ENCODE data around the gene ETS1. TPM values are rescaled to one million over a fixed set of nuclear protein-coding genes. Genes with fewer than 3 reads are reported as not detected.

The ETS1 gene
- total RNA-seq, 1 donor from 2014 or later: 0.54 TPM

- H3K27ac ChIP-seq: no peak overlapping the region
- H3K9me3 ChIP-seq (ENCODE audit: low read depth): no peaks in the 10 kb centered on the region
- H3F3A ChIP-seq (ENCODE audit: low read depth): no peaks in the 10 kb centered on the region
- no peaks in the 10 kb centered on the region for H3K27me3 ChIP-seq
- H3K4me3 ChIP-seq: no peak overlapping the region
- TF ChIP-seq EZH2 (IDR thresholded peaks at IDR 0.05) (no peak), CTCF (IDR thresholded peaks at IDR 0.05) (peak; percentile 22)
- no peaks in the 10 kb centered on the region for H3K79me2 ChIP-seq (ENCODE audit: low read depth)
- H3K27me3 Mint-ChIP-seq (ENCODE audit: insufficient read depth, low read depth): peaks cover 7% of the 10 kb centered on the region
- H3K27ac Mint-ChIP-seq: no peak overlapping the region
- H3K4me1 ChIP-seq: no peaks in the 10 kb centered on the region
- H2AFZ ChIP-seq (replicated peaks): no peak overlapping the region
- no peak overlapping the region for H3K9ac ChIP-seq
- H3K4me3 Mint-ChIP-seq: no peak overlapping the region
- peaks cover 1% of the 10 kb centered on the region for H3K36me3 Mint-ChIP-seq
- no peaks in the 10 kb centered on the region for H4K20me1 ChIP-seq (ENCODE audit: low read depth)
- no peak overlapping the region for H3K4me2 ChIP-seq
- H3K4me1 Mint-ChIP-seq: no peaks in the 10 kb centered on the region
- H3K9me3 Mint-ChIP-seq: no peaks in the 10 kb centered on the region
- no peak for DNase-seq (ENCODE audit: low spot score)
- no peaks in the 10 kb centered on the region for H3K36me3 ChIP-seq
Observed at GRCh38 chr11:128484172-128484571, 103.2 kb downstream of the ETS1 start.

DNA sequence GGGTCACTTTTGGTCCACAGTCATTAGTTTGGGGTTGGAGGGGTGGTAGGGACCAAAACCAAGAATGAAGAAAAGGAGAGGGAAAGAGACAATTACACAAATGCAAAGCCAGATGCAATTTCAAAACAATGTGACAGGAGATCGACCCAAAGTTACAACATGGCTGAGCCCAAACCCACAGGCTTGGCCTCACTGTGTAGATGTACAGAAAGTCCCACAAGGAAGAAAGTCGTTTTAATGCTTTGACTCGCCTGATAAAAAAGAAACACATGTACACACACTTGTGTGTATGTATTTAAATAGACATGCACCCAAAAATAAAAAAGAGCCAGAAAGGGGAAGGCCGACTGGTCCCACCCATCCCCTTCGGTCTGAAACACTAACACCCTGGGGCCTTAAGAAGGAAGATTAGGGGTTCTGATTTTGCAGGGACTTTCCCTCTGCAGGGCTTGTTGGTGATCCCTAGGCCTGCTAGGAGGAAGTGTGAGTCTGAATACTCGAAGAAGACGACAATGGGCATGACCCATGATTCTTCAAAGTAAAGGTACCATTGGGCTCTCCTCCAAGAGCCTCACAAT, 104.1 kb downstream of the ETS1 start:
- no peak overlapping the region for H3K4me3 Mint-ChIP-seq
- no peaks in the 10 kb centered on the region for H3K36me3 ChIP-seq
- H2AFZ ChIP-seq (replicated peaks): no peak overlapping the region
- TF ChIP-seq EZH2 (IDR thresholded peaks at IDR 0.05) (no peak), EZH2phosphoT487 (IDR thresholded peaks at IDR 0.05) (no peak)
- H3K4me1 Mint-ChIP-seq: no peaks in the 10 kb centered on the region
- H3K4me2 ChIP-seq: no peak overlapping the region
- H3K9me3 ChIP-seq (ENCODE audit: low read depth): no peaks in the 10 kb centered on the region
- H3K27ac Mint-ChIP-seq: no peak overlapping the region
- peaks cover 7% of the 10 kb centered on the region for H3K27me3 Mint-ChIP-seq (ENCODE audit: insufficient read depth, low read depth)
- H3K9ac ChIP-seq: no peak overlapping the region
- H3K4me1 ChIP-seq: no peaks in the 10 kb centered on the region
- H3K36me3 Mint-ChIP-seq: peaks cover 1% of the 10 kb centered on the region
- H3K79me2 ChIP-seq (ENCODE audit: low read depth): no peaks in the 10 kb centered on the region
- no peaks in the 10 kb centered on the region for H3K27me3 ChIP-seq
- H3K9me3 Mint-ChIP-seq: no peaks in the 10 kb centered on the region
- no peaks in the 10 kb centered on the region for H3F3A ChIP-seq (ENCODE audit: low read depth)
- H3K4me3 ChIP-seq: no peak overlapping the region
- H4K20me1 ChIP-seq (ENCODE audit: low read depth): no peaks in the 10 kb centered on the region
- no peak overlapping the region for H3K27ac ChIP-seq
- DNase-seq (ENCODE audit: low spot score): no peak

DNA sequence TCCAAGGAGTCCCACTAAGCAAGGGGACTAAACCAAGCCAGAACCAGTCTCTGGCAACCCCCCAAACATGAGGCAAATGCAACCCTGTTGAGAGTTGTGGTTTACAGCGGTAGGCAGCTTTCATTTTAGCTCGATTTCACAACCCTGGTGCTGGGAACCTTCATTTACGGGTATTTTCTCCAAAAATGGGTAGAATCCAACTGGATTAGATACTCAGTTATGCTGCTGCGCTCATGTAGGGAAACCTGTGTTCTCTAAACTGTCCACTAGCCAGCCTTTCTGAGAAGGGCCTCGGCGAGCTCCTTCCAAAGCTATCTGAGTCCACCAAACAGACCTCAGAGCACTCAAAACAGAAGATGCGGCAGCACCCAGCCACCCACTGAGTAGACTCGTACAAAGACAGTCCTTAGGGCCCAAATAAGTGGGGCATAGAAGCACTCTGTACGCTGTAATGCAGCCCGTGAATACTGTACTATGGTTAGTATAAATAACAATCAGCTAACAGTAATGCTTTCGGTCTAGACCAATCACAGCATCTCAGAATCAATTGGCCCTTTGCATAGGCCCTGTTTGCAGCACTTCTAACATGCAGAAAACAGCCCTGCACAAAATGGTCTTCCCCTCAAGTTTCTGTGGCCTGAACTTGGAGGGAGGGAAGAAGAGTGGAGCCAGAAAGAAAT, 104.7 kb downstream of the ETS1 start:
- DNase-seq (ENCODE audit: low spot score): no peak
- Histone ChIP-seq H3K4me1 (no peaks in the 10 kb centered on the region), H3K79me2 (ENCODE audit: low read depth) (no peaks in the 10 kb centered on the region), H3K4me3 (no peak overlapping the region), H3K9ac (no peak overlapping the region), H3K4me2 (no peak overlapping the region), H3K9me3 (ENCODE audit: low read depth) (no peaks in the 10 kb centered on the region), H4K20me1 (ENCODE audit: low read depth) (no peaks in the 10 kb centered on the region), H3F3A (ENCODE audit: low read depth) (no peaks in the 10 kb centered on the region), H2AFZ (replicated peaks) (no peak overlapping the region), H3K27me3 (no peaks in the 10 kb centered on the region), H3K36me3 (no peaks in the 10 kb centered on the region), H3K27ac (no peak overlapping the region)
- no peaks in the 10 kb centered on the region for H3K9me3 Mint-ChIP-seq
- no peaks in the 10 kb centered on the region for H3K4me1 Mint-ChIP-seq
- H3K4me3 Mint-ChIP-seq: no peak overlapping the region
- no peak overlapping the region for H3K27ac Mint-ChIP-seq
- TF ChIP-seq CTCF (IDR thresholded peaks at IDR 0.05) (no peak), EZH2 (IDR thresholded peaks at IDR 0.05) (no peak), EZH2phosphoT487 (IDR thresholded peaks at IDR 0.05) (no peak)
- H3K27me3 Mint-ChIP-seq (ENCODE audit: insufficient read depth, low read depth): peaks cover 7% of the 10 kb centered on the region
- peaks cover 1% of the 10 kb centered on the region for H3K36me3 Mint-ChIP-seq

GRCh38 chr11:128482092-128482491, 105.3 kb downstream of the ETS1 start:
- no peaks in the 10 kb centered on the region for H3K27me3 ChIP-seq
- no peaks in the 10 kb centered on the region for H3K9me3 Mint-ChIP-seq
- no peak overlapping the region for H3K4me2 ChIP-seq
- no peaks in the 10 kb centered on the region for H3F3A ChIP-seq (ENCODE audit: low read depth)
- no peak overlapping the region for H2AFZ ChIP-seq (replicated peaks)
- no peak for DNase-seq (ENCODE audit: low spot score)
- H4K20me1 ChIP-seq (ENCODE audit: low read depth): no peaks in the 10 kb centered on the region
- H3K36me3 ChIP-seq: no peaks in the 10 kb centered on the region
- H3K4me3 ChIP-seq: no peak overlapping the region
- TF ChIP-seq EZH2phosphoT487 (IDR thresholded peaks at IDR 0.05): no peak
- no peak for TF ChIP-seq CTCF (IDR thresholded peaks at IDR 0.05)
- no peak for TF ChIP-seq EZH2 (IDR thresholded peaks at IDR 0.05)
- no peaks in the 10 kb centered on the region for H3K79me2 ChIP-seq (ENCODE audit: low read depth)
- H3K4me3 Mint-ChIP-seq: no peak overlapping the region
- H3K27me3 Mint-ChIP-seq (ENCODE audit: insufficient read depth, low read depth): peaks cover 7% of the 10 kb centered on the region
- H3K4me1 Mint-ChIP-seq: peaks cover 2% of the 10 kb centered on the region
- no peak overlapping the region for H3K27ac Mint-ChIP-seq
- H3K9me3 ChIP-seq (ENCODE audit: low read depth): no peaks in the 10 kb centered on the region
- H3K27ac ChIP-seq: no peak overlapping the region
- H3K9ac ChIP-seq: no peak overlapping the region
- no peaks in the 10 kb centered on the region for H3K4me1 ChIP-seq
- peaks cover 1% of the 10 kb centered on the region for H3K36me3 Mint-ChIP-seq
